ENCODE measurements around the gene SERPINB6.
"Not testable (repeated sequence)": the region's sequence is repeated elsewhere in the genome, so short reads cannot be mapped to it uniquely, and the experiment has no call there.

Gene SERPINB6

DNA sequence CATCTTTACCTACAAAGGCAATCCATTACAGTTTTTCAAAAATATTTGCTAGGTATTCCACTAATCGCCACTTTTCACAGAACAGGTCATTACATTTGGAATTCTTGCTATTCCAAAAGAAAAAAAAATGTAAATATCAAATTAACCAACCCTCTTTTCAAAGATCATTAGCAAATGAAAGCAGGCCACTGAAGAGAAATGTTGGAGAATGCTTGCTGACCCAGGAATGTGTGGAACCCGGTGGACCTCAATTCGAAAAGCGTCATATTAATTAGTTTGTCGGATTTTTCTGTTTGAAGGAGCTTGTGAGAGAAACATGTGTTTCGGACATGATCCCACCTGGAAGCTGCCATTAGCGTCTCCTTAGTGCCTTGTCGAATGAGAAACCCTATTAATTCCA is 40.3 kb downstream of the SERPINB6 start:
- Histone ChIP-seq H3K9me3 (ENCODE audit: control insufficient read depth in 1 of 2, low read length in 2 of 2) (no peaks in the 10 kb centered on the region), H3K27me3 (ENCODE audit: control insufficient read depth in 1 of 2, insufficient read depth in 2 of 2, low read length in 2 of 2) (no peaks in the 10 kb centered on the region), H3K27ac (ENCODE audit: low read depth, low read length) (no peak overlapping the region), H3K4me3 (ENCODE audit: low read depth in 1 of 2, low read length in 2 of 2) (no peak overlapping the region), H3K36me3 (ENCODE audit: control insufficient read depth in 1 of 2, insufficient read depth in 2 of 2, low read length in 2 of 2) (no peaks in the 10 kb centered on the region), H3K4me1 (ENCODE audit: control insufficient read depth in 1 of 2, insufficient read depth in 2 of 2, low read length in 2 of 2) (peaks cover 4 to 5% of the 10 kb centered on the region in 2 donors), H3K9ac (ENCODE audit: low read depth in 1 of 2, low read length in 2 of 2) (no peak overlapping the region)

DNA sequence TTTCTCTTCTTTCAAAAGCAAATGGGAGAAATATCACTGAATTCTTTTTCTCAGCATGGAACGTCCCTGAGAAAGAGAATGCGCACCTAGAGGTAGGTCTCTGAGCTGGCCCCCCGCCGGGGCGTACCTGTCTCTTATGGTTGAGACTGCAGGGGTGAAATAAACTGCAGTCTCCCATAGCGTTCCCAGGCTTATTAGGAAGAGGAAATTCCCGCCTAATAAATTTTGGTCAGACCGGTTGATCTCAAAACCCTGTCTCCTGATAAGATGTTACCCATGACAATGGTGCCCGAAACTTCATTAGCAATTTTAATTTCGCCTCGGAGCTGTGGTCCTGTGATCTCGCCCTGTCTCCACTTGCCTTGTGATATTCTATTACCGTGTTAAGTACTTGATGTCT is 43.4 kb downstream of the SERPINB6 start:
- not testable (repeated sequence) for H3K27me3 ChIP-seq (ENCODE audit: control insufficient read depth in 1 of 2, insufficient read depth in 2 of 2, low read length in 2 of 2); H3K36me3 ChIP-seq (ENCODE audit: control insufficient read depth in 1 of 2, insufficient read depth in 2 of 2, low read length in 2 of 2); H3K4me3 ChIP-seq (ENCODE audit: low read depth in 1 of 2, low read length in 2 of 2)

DNA sequence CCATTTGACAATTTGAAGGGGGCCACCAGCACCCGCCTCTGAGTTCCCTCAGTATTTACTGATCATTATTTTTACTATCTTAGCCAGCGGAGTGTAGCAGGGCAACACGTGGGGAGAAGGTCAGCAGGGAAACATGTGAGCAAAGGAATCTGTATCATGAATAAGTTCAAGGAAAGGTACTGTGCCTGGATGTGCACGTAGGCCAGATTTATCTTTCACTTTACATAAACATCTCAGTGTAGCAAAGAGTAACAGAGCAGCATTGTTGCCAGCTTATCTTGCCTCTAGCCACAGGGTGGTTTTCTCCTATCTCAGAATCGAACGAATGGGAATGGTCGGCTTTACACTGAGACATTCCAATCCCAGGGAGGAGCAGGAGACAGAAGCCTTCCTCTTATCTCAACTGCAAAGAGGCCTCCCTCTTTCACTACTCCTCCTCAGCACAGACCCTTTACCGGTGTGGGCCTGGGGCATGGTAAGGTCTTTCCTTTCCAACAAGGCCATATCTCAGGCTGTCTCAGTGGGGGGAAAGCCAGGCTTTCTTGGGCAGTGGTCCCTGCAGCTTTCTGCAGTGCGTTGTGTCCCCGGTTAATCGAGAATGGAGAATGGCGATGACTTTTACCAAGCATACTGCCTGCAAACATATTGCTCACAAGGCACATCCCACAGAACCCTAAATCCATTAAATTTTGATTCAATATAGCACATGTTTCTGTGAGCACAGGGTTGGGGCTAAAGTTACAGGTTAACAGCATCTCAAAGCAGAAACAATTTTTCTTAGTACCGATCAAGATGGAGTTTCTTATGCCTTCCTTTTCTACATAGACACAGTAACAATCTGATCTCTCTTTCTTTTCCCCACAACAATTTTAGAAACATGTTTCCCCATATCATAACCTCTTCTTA is 45.3 kb downstream of the SERPINB6 start:
- H3K27ac ChIP-seq (ENCODE audit: low read depth, low read length), result not testable (repeated sequence)

More for the DNA sequence above, 43.4 kb downstream of the SERPINB6 start:
- H3K27ac ChIP-seq (ENCODE audit: low read depth, low read length); H3K9me3 ChIP-seq (ENCODE audit: control insufficient read depth in 1 of 2, low read length in 2 of 2); H3K4me1 ChIP-seq (ENCODE audit: control insufficient read depth in 1 of 2, insufficient read depth in 2 of 2, low read length in 2 of 2); H3K9ac ChIP-seq (ENCODE audit: low read depth in 1 of 2, low read length in 2 of 2): not testable (repeated sequence)

DNA sequence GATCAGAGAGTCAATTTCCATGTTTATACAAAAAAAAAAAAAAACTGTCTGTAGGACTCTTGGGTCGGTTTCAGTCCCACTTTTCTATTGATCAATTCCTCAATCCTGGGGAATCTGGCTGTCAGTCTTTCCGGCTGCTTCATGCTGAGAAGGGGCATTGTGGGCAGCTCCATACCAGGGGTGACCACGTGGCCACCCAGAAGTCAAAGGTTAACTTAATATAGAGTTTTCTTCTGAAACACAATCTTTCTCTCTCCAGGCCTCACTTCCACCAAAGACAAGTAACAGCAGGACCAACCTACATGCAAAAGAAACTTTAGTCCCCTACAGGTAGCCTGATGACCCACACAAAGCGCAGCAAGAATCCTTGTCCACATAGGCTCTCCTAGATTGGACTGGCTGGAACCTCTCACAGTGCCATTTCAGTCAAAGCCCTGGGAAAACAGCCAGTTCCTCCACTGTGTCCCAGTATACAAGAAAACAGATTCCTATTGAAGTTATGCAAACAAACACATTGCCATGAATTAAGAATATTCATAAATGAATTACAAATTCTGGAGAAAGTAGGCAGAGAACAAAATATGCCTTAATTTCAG is 49.7 kb downstream of the SERPINB6 start:
- no peaks in the 10 kb centered on the region for H3K36me3 ChIP-seq (ENCODE audit: control insufficient read depth in 1 of 2, insufficient read depth in 2 of 2, low read length in 2 of 2)
- no peak overlapping the region for H3K27ac ChIP-seq (ENCODE audit: low read depth, low read length)
- no peak overlapping the region for H3K9ac ChIP-seq (ENCODE audit: low read depth in 1 of 2, low read length in 2 of 2)

More for the DNA sequence above, 45.3 kb downstream of the SERPINB6 start:
- not testable (repeated sequence) for H3K4me3 ChIP-seq (ENCODE audit: low read depth in 1 of 2, low read length in 2 of 2); H3K9ac ChIP-seq (ENCODE audit: low read depth in 1 of 2, low read length in 2 of 2); H3K36me3 ChIP-seq (ENCODE audit: control insufficient read depth in 1 of 2, insufficient read depth in 2 of 2, low read length in 2 of 2); H3K9me3 ChIP-seq (ENCODE audit: control insufficient read depth in 1 of 2, low read length in 2 of 2); H3K4me1 ChIP-seq (ENCODE audit: control insufficient read depth in 1 of 2, insufficient read depth in 2 of 2, low read length in 2 of 2); H3K27me3 ChIP-seq (ENCODE audit: control insufficient read depth in 1 of 2, insufficient read depth in 2 of 2, low read length in 2 of 2)

DNA sequence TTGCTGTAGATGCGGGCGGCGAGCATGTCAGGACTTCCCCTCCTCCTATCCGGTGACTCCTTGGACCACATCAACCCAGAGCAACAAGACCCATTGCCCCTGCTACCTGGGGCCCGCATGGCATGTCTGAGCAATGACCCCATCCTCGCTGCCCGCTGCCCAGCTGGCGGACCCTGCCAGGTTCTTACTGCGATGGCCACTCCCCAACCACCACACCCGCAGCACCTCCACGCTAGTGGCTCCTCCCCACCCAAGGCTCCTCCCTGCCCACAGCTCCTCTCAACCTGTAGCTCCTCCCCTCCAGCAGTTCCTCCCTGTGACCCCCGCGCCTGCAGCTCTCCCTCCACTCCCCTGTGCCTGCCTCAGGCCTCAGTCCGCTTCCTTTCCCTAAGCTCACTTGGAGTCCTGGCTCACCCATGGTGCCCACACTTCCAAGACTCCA is 50.7 kb downstream of the SERPINB6 start:
- Histone ChIP-seq H3K9ac (ENCODE audit: low read depth in 1 of 2, low read length in 2 of 2) (no peak overlapping the region), H3K27ac (ENCODE audit: low read depth, low read length) (no peak overlapping the region), H3K4me3 (ENCODE audit: low read depth in 1 of 2, low read length in 2 of 2) (no peak overlapping the region), H3K27me3 (ENCODE audit: control insufficient read depth in 1 of 2, insufficient read depth in 2 of 2, low read length in 2 of 2) (no peaks in the 10 kb centered on the region), H3K36me3 (ENCODE audit: control insufficient read depth in 1 of 2, insufficient read depth in 2 of 2, low read length in 2 of 2) (no peaks in the 10 kb centered on the region), H3K9me3 (ENCODE audit: control insufficient read depth in 1 of 2, low read length in 2 of 2) (no peaks in the 10 kb centered on the region), H3K4me1 (ENCODE audit: control insufficient read depth in 1 of 2, insufficient read depth in 2 of 2, low read length in 2 of 2) (peaks cover 0 to under 1% of the 10 kb centered on the region in 2 donors)

More for the DNA sequence above, 49.7 kb downstream of the SERPINB6 start:
- no peak overlapping the region for H3K4me3 ChIP-seq (ENCODE audit: low read depth in 1 of 2, low read length in 2 of 2)
- H3K27me3 ChIP-seq (ENCODE audit: control insufficient read depth in 1 of 2, insufficient read depth in 2 of 2, low read length in 2 of 2), result no peaks in the 10 kb centered on the region
- H3K4me1 ChIP-seq (ENCODE audit: control insufficient read depth in 1 of 2, insufficient read depth in 2 of 2, low read length in 2 of 2), result peaks cover 0 to 4% of the 10 kb centered on the region in 2 donors
- H3K9me3 ChIP-seq (ENCODE audit: control insufficient read depth in 1 of 2, low read length in 2 of 2), result no peaks in the 10 kb centered on the region

DNA sequence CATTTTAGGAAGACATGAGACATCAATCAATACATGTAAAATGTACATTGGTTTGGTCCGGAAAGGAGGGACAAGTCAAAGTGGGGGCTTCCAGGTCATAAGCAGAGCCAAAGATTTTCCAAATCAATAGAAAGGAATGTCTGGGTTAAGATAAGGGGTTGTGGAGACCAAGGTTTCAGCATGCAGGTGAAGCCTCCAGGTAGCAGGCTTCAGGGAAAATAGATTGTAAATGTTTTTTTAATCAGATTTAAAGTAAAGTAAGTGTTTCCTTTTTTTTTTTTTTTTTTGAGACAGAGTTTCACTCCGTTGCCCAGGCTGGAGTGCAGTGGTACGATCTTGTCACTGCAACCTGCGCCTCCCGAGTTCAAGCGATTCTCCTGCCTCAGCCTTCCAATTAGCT is 51.5 kb downstream of the SERPINB6 start:
- Histone ChIP-seq H3K36me3 (ENCODE audit: control insufficient read depth in 1 of 2, insufficient read depth in 2 of 2, low read length in 2 of 2) (no peaks in the 10 kb centered on the region), H3K4me1 (ENCODE audit: control insufficient read depth in 1 of 2, insufficient read depth in 2 of 2, low read length in 2 of 2) (no peaks in the 10 kb centered on the region), H3K27ac (ENCODE audit: low read depth, low read length) (no peak overlapping the region), H3K9ac (ENCODE audit: low read depth in 1 of 2, low read length in 2 of 2) (no peak overlapping the region), H3K4me3 (ENCODE audit: low read depth in 1 of 2, low read length in 2 of 2) (no peak overlapping the region), H3K27me3 (ENCODE audit: control insufficient read depth in 1 of 2, insufficient read depth in 2 of 2, low read length in 2 of 2) (no peaks in the 10 kb centered on the region), H3K9me3 (ENCODE audit: control insufficient read depth in 1 of 2, low read length in 2 of 2) (no peaks in the 10 kb centered on the region)

DNA sequence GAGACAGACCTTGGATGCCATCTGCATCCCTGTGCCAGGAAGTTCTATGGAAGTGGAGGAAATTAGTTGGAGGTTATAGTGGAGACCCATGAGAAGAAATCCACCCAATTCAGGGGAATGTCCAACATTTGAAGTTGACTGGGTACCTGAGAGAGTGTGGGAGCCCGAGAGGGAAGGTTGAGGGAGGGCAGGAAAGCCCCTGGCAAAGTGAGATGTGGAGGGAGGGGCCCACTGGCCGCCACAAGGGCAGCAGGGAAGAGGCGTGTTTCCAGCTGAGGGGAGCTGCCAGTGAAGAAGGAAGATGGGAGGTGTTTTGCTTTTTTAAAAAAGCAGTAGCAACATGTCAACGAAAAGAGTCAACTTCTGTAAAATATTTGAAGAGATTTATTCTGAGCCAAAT is 52.0 kb downstream of the SERPINB6 start:
- H3K27ac ChIP-seq (ENCODE audit: low read depth, low read length), result no peak overlapping the region
- no peaks in the 10 kb centered on the region for H3K36me3 ChIP-seq (ENCODE audit: control insufficient read depth in 1 of 2, insufficient read depth in 2 of 2, low read length in 2 of 2)
- H3K4me3 ChIP-seq (ENCODE audit: low read depth in 1 of 2, low read length in 2 of 2), result no peak overlapping the region
- no peaks in the 10 kb centered on the region for H3K4me1 ChIP-seq (ENCODE audit: control insufficient read depth in 1 of 2, insufficient read depth in 2 of 2, low read length in 2 of 2)
- H3K9me3 ChIP-seq (ENCODE audit: control insufficient read depth in 1 of 2, low read length in 2 of 2), result no peaks in the 10 kb centered on the region
- no peaks in the 10 kb centered on the region for H3K27me3 ChIP-seq (ENCODE audit: control insufficient read depth in 1 of 2, insufficient read depth in 2 of 2, low read length in 2 of 2)
- H3K9ac ChIP-seq (ENCODE audit: low read depth in 1 of 2, low read length in 2 of 2), result no peak overlapping the region

DNA sequence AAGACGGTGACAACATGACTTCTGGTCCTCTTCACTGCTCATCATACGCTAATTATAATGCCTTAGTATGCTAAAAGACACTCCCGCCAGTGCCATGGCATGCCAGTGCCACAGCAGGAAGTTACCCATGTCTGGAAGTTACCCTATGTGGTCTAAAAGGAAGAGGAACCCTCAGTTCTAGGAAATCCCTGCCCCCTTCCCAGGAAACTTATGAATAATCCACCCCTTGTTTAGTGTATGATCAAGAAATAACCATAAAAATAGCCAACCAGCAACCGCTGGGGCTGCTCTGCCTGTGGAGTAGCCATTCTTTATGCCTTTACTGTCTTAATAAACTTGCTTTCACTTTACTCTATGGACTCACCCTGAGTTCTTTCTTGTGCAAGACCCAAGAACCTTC is 52.4 kb downstream of the SERPINB6 start:
- Histone ChIP-seq H3K36me3 (ENCODE audit: control insufficient read depth in 1 of 2, insufficient read depth in 2 of 2, low read length in 2 of 2) (no peaks in the 10 kb centered on the region), H3K9ac (ENCODE audit: low read depth in 1 of 2, low read length in 2 of 2) (no peak overlapping the region), H3K4me1 (ENCODE audit: control insufficient read depth in 1 of 2, insufficient read depth in 2 of 2, low read length in 2 of 2) (no peaks in the 10 kb centered on the region), H3K4me3 (ENCODE audit: low read depth in 1 of 2, low read length in 2 of 2) (no peak overlapping the region), H3K9me3 (ENCODE audit: control insufficient read depth in 1 of 2, low read length in 2 of 2) (no peaks in the 10 kb centered on the region), H3K27me3 (ENCODE audit: control insufficient read depth in 1 of 2, insufficient read depth in 2 of 2, low read length in 2 of 2) (no peaks in the 10 kb centered on the region), H3K27ac (ENCODE audit: low read depth, low read length) (no peak overlapping the region)

DNA sequence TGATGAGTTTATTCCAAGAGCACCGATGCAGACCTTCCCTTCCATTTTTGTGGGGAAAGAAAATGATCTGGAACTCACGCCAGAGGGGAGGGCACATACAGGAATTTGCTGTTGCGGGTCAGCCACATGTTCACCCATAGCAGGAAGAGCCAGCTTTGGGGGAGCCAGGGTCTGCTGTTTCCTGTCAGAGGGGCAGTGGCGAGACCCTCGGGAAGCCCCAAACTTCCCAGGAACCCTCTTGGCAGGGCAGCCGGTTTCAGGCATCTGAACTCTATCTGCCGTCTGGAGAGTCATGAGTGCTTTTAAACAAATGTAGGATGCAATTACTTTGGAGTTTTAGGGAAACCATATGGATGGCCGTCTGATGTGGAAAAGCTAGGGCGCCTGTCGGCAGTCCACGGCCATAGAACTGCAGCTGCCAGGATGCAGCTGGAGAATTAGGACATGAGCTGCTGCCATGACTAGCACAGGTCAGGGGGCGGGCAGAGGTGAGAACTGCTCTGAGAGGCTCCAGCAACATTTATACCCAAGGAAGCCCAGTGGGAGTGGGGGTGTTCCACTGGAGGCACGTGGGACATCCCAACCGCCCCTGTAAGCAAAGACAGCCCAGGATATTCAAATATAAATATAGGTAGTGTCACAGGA is 53.4 kb downstream of the SERPINB6 start:
- no peak overlapping the region for H3K27ac ChIP-seq (ENCODE audit: low read depth, low read length)
- no peak overlapping the region for H3K4me3 ChIP-seq (ENCODE audit: low read depth in 1 of 2, low read length in 2 of 2)
- no peaks in the 10 kb centered on the region for H3K27me3 ChIP-seq (ENCODE audit: control insufficient read depth in 1 of 2, insufficient read depth in 2 of 2, low read length in 2 of 2)
- no peaks in the 10 kb centered on the region for H3K9me3 ChIP-seq (ENCODE audit: control insufficient read depth in 1 of 2, low read length in 2 of 2)
- H3K4me1 ChIP-seq (ENCODE audit: control insufficient read depth in 1 of 2, insufficient read depth in 2 of 2, low read length in 2 of 2), result no peaks in the 10 kb centered on the region
- no peak overlapping the region for H3K9ac ChIP-seq (ENCODE audit: low read depth in 1 of 2, low read length in 2 of 2)
- no peaks in the 10 kb centered on the region for H3K36me3 ChIP-seq (ENCODE audit: control insufficient read depth in 1 of 2, insufficient read depth in 2 of 2, low read length in 2 of 2)

DNA sequence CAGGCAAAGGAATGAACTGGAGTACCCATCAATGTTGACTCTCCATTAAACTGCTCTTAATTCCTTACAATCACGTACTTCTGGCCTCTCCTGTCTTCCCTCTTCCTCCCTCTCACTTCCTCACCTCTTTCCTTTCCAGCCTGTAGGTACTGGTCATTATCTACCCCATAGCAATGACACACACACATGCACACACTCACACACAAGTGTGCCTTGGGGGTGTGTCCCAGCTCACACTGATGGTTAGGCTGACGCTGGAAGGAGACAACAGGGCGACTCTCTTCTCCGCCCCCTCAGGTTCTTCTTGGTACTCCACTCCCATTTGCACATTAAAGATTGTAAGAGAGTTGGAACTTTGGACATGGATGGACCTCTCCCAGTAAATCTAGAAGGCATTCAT is 54.3 kb downstream of the SERPINB6 start:
- Histone ChIP-seq H3K27ac (ENCODE audit: low read depth, low read length) (no peak overlapping the region), H3K27me3 (ENCODE audit: control insufficient read depth in 1 of 2, insufficient read depth in 2 of 2, low read length in 2 of 2) (no peaks in the 10 kb centered on the region), H3K9me3 (ENCODE audit: control insufficient read depth in 1 of 2, low read length in 2 of 2) (no peaks in the 10 kb centered on the region), H3K36me3 (ENCODE audit: control insufficient read depth in 1 of 2, insufficient read depth in 2 of 2, low read length in 2 of 2) (no peaks in the 10 kb centered on the region), H3K9ac (ENCODE audit: low read depth in 1 of 2, low read length in 2 of 2) (no peak overlapping the region), H3K4me3 (ENCODE audit: low read depth in 1 of 2, low read length in 2 of 2) (no peak overlapping the region), H3K4me1 (ENCODE audit: control insufficient read depth in 1 of 2, insufficient read depth in 2 of 2, low read length in 2 of 2) (no peaks in the 10 kb centered on the region)
